ENCODE data around the gene TMEM129.
"Not testable (repeated sequence)": the region's sequence is repeated elsewhere in the genome, so short reads cannot be mapped to it uniquely, and the experiment has no call there.

The TMEM129 gene

DNA sequence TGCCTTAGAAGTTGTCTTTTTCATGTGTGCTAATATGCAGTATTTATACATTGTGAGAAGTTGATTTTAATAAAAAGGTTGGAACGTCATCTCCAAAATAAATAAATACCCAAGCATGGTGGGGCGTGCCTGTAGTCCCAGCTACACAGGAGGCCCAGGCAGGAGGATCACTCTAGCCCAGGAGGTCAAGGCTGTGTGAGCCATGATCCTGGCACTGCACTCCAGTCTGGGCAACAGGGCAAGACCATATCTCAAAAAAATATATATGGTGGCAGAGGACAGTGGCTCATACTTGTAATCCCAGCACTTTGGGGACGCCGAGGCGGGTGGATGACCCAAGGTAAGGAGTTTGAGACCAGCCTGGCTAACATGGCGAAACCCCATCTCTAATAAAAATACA is 15.4 kb downstream of the TMEM129 start:
- peaks cover 4% of the 10 kb centered on the region for H3K36me3 ChIP-seq
- H3K27ac ChIP-seq, result no peak overlapping the region
- H3K4me3 ChIP-seq (ENCODE audit: low read depth in 1 of 2, low read length in 1 of 2), result no peak overlapping the region

GRCh38 chr4:1703867-1704266 is 17.3 kb downstream of the TMEM129 start:
- no peak for TF ChIP-seq CTCF (IDR thresholded peaks at IDR 0.05)
- Histone ChIP-seq H3K36me3 (peaks cover 5% of the 10 kb centered on the region), H3K9me3 (no peaks in the 10 kb centered on the region), H3K4me1 (ENCODE audit: control insufficient read depth in 1 of 2, insufficient read depth in 1 of 2, low read depth in 1 of 2, low read length in 1 of 2) (peaks cover 25 to 29% of the 10 kb centered on the region in 2 experiments), H3K4me3 (ENCODE audit: low read depth in 1 of 2, low read length in 1 of 2) (no peak overlapping the region), H3K27me3 (no peaks in the 10 kb centered on the region), H3K27ac (peak overlapping the region; percentile 35)

More for the DNA sequence above, 15.4 kb downstream of the TMEM129 start:
- H3K4me1 ChIP-seq (ENCODE audit: control insufficient read depth in 1 of 2, insufficient read depth in 1 of 2, low read depth in 1 of 2, low read length in 1 of 2), result peaks cover 20 to 22% of the 10 kb centered on the region in 2 experiments
- no peaks in the 10 kb centered on the region for H3K27me3 ChIP-seq
- no peak for TF ChIP-seq CTCF (IDR thresholded peaks at IDR 0.05)
- no peaks in the 10 kb centered on the region for H3K9me3 ChIP-seq

- H3K27ac ChIP-seq, result peak overlapping the region; percentile 78
- H3K4me3 ChIP-seq (ENCODE audit: low read depth in 1 of 2, low read length in 1 of 2), result peak overlapping the region; percentile 33 to 49
- H3K36me3 ChIP-seq, H3K27me3 ChIP-seq, H3K9me3 ChIP-seq: not testable (repeated sequence)
- peaks cover 25 to 29% of the 10 kb centered on the region in 2 experiments for H3K4me1 ChIP-seq (ENCODE audit: control insufficient read depth in 1 of 2, insufficient read depth in 1 of 2, low read depth in 1 of 2, low read length in 1 of 2)
Observed at GRCh38 chr4:1701671-1702070, 19.5 kb downstream of the TMEM129 start.

- no peaks in the 10 kb centered on the region for H3K27me3 ChIP-seq
- no peak overlapping the region for H3K4me3 ChIP-seq (ENCODE audit: low read depth in 1 of 2, low read length in 1 of 2)
- no peak for TF ChIP-seq CTCF (IDR thresholded peaks at IDR 0.05)
- no peaks in the 10 kb centered on the region for H3K9me3 ChIP-seq
- peaks cover 36% of the 10 kb centered on the region for H3K36me3 ChIP-seq
- peaks cover 20 to 25% of the 10 kb centered on the region in 2 experiments for H3K4me1 ChIP-seq (ENCODE audit: control insufficient read depth in 1 of 2, insufficient read depth in 1 of 2, low read depth in 1 of 2, low read length in 1 of 2)
- no peak overlapping the region for H3K27ac ChIP-seq
Observed at GRCh38 chr4:1695913-1696312, 25.2 kb downstream of the TMEM129 start.

GRCh38 chr4:1693131-1693896 is 27.8 kb downstream of the TMEM129 start:
- Histone ChIP-seq H3K27ac (peak overlapping the region; percentile 28), H3K36me3 (peaks cover 35% of the 10 kb centered on the region)

More at GRCh38 chr4:1693131-1693896, 27.8 kb downstream of the TMEM129 start:
- Histone ChIP-seq H3K4me1 (ENCODE audit: control insufficient read depth in 1 of 2, insufficient read depth in 1 of 2, low read depth in 1 of 2, low read length in 1 of 2) (peaks cover 10 to 12% of the 10 kb centered on the region in 2 experiments), H3K9me3 (no peaks in the 10 kb centered on the region), H3K4me3 (ENCODE audit: low read depth in 1 of 2, low read length in 1 of 2) (no peak overlapping the region), H3K27me3 (no peaks in the 10 kb centered on the region)
- TF ChIP-seq CTCF (IDR thresholded peaks at IDR 0.05), result peak; percentile 97

All from neutrophil (primary cell).